ENCODE results near the gene TAMALIN. TPM values are rescaled to one million over a fixed set of nuclear protein-coding genes. Genes with fewer than 3 reads are reported as not detected.

TAMALIN gene
- total RNA-seq, 2 experiments from 2014 or later, result 13.8 to 14.5 TPM

DNA sequence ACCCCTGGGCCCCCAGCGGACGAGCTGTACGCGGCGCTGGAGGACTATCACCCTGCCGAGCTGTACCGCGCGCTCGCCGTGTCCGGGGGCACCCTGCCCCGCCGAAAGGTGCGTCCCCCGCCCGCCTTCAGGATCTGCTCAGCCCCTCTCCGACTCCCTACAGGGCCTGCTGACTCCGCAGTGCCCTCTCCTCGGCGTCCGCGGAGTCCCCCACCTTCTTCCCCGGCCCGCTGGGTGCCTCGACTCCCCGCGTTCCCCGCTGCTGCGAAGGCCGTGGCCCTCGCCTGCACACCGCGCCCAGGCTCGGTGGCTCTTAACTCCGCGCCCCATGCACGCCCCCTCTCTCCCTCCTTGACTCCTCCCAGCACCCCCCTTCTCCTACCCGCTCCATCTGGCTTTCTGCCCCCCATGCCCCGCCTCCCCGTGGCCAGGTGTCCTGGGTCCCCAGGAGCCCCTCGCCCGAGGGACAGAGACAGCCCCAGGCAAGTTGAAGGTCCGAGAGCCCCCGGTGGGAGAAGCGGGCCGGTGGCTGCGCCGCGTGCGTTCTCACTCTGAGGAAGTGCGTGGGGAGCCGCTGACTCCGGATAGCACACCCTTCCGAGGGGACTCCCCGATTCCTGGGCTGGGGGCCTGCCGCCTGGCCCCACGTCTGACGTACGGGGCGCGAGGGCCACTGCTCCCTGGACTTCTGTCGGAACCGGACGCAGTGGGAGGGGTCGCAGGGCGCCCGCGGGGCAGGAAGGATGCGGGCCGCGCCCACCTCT is 594 bp downstream of the TAMALIN start:
- ChIA-PET POLR2A (interaction anchor here (0.5 to 2.4 kb wide), 11 partner anchors 10 to 1472 kb away, joined by 3 to 9 read pairs (median 4); partner anchors contain the start of gene ATG101), CTCF (interaction anchor here (1.0 to 13.5 kb wide), 3 partner anchors 14 to 109 kb away, joined by 3 to 157 read pairs (median 11); no protein-coding TSS in a partner anchor)

DNA sequence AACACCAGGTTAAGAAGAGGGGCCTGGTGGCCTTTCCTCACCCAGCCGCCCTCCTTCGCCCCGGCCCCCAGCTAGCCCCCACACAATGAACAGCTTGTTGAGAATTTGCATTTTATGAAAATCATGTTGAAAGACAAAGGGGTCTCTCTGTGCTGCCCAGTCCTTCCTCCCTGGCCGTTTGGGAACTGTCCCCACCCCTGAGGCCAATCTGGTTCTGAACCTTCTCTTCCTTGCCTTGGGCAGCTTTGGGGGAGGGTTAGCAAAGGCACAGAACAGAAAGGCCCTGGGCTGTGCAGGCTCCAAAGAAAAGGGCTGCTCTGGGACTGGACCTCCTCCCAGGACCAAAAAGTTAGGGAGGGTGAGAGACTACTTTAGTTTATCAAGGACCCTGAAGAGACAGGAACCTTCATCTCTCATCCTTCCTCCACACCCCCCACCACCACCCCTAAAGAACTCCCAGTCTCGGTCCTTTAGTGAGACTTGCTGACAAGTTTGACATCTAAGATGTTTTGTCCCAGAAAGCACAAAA is 1.3 kb downstream of the TAMALIN start:
- ChIA-PET POLR2A (interaction anchor here (0.9 to 2.4 kb wide), 3 partner anchors 13 to 63 kb away, joined by 3 to 8 read pairs (median 4); partner anchors contain the start of gene ATG101), CTCF (interaction anchor here (0.6 to 13.5 kb wide), 2 partner anchors 15 to 18 kb away, joined by 3 to 157 read pairs; no protein-coding TSS in a partner anchor)

DNA sequence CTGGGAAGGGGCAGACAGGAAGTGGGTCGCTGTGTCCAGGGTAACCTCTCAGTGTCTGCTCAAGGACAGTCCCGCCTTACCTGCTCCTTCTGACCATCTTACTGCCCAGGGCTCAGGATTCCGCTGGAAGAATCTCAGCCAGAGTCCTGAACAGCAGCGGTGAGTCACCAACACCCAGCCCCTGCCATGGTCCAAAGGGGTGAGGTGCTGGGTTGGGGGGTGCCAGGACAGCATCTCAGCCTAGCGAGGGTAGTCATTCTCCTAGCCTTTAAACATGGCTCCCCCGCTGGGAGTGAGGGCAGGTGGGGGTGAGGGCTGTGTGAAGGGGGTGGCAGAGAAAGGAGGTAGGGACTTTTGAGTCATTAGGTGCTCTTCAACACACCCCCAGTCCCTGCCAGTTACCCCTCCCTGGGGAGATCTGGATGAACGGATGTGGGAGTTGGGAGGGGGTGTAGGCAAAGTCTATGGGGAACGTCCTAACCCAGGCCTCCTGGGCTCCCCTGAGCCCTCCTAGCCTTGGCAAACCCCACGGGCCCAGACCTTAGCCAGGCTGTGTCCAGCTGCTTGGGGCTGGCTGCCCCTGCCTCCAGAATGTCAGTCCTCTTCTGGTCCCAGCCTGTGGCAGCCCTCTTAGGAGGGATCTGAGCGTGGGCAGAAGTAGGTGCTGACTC is 2.5 kb downstream of the TAMALIN start:
- ChIA-PET CTCF (interaction anchor here (13.5 kb wide), 1 partner anchor 14 kb away, joined by 157 read pairs; no protein-coding TSS in a partner anchor), POLR2A (no interaction called here)

DNA sequence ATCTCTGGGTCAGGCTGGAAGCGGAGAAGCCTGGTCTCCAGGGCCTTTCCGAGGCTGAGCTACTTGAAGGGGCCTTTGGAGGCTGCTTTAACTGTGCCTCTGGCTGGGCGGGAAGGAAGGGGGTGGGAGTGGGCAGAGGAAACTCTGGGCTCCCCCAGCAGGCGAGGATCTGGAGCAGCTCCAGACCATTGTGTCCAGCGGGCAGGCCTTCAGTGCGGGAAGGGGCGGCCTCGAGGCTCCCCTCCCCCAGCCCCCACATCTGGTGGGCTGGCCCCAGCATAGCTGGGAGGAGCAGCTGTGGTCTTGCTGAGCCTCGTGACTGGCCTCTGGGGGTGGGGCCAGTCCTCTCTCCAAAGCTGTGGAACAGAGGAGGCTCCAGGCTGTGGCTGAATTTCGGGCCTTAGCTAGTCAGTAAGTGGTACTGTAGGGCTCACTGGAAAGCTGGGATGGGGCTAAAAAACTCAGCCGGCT is 3.4 kb downstream of the TAMALIN start:
- ChIA-PET CTCF (interaction anchor here (13.5 kb wide), 1 partner anchor 13 kb away, joined by 157 read pairs; no protein-coding TSS in a partner anchor), POLR2A (no interaction called here)

DNA sequence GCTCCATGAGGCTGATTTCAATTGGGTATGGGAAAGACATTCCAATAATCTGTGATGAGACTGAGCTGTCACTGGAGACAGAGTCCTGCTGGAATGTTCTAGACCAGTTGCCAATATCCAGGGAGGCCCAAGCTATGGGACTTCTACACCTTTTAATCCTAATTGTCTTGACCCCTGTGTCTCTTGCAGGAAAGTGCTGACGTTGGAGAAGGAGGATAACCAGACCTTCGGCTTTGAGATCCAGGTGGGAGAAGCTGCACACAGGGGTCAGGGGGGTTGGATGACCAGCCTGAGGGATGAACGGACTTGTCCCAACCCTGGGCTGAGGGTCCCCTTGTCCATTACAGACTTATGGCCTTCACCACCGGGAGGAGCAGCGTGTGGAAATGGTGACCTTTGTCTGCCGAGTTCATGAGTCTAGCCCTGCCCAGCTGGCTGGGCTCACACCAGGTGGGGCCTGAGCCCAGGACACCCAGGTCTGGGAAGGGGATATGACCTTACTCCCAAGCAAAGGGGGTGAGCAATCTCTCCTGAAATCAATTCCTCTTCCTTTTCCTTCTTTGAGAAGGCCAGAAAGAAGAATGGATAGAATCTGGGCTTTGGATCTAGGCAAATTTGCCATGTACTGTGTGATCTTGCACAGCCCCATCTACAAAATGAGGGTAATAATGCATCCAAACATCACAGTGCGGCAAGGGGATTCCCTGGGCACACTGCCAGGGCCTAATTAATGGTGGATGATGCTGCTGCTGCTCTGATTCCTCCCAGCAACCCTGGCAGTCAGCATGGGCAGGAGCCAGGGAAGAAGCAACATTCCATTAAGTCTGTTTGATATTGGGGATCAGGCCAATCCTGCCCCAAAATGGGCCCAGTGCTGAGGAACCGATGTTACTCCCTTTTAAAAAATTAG is 4.2 kb downstream of the TAMALIN start:
- ChIA-PET CTCF (interaction anchor here (13.5 kb wide), 1 partner anchor 13 kb away, joined by 157 read pairs; no protein-coding TSS in a partner anchor), POLR2A (no interaction called here)

DNA sequence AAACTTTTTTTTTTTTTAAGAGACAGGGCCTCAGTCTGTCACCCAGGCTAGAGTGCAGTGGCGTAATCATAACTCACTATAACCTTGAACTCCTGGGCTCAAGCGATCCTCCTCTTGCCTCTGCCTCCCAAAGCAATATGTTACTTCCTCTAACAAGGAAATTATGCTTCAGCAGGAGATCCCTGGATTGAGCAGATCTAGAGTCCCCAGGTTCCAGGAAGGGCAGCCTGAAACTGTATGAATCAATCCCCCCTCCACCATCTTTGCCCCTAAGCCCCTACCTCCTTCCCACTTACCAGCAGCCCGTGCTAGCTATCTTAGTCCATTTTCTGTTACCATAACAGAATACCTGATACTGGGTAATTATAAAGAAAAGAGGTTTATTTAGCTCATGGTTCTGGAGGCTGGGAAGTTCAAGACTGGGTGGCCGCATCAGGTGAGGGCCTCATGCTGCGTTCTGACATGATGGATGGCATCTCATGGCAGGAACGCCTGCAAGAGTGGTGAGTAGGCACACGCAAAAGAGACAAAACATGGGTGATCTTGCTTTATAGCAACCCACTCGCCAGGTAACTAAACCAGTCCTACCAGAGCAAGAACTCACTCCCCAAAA is 5.0 kb downstream of the TAMALIN start:
- CTCF ChIA-PET, result interaction anchor here (13.5 kb wide), 1 partner anchor 12 kb away, joined by 157 read pairs; no protein-coding TSS in a partner anchor
- POLR2A ChIA-PET, result no interaction called here

DNA sequence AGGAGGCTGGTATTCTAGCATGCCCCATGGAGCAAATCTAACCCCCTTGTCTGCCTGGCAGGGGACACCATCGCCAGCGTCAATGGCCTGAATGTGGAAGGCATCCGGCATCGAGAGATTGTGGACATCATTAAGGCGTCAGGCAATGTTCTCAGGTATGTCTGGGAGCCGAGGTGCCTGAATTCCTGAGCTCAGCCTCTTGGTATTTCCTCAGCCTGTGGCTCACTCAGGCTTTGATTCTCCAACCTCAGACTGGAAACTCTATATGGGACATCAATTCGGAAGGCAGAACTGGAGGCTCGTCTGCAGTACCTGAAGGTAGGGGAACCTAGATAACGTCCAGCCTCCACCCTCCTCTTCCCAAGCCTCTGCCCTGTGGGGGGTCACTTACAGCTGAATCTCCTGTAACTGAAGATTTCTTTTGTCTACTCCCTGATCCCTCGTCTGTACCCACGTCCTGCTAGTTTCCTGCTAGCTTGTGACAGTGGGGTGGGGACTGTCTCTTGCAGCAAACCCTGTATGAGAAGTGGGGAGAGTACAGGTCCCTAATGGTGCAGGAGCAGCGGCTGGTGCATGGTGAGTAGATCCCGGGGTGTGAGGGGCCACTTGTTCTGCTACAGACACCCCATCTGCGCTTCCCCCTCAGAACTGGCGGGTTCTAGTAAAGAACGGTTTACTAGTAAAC is 7.0 kb downstream of the TAMALIN start:
- CTCF ChIA-PET, result interaction anchor here (13.5 kb wide), 1 partner anchor 10 kb away, joined by 157 read pairs; no protein-coding TSS in a partner anchor
- POLR2A ChIA-PET, result no interaction called here

DNA sequence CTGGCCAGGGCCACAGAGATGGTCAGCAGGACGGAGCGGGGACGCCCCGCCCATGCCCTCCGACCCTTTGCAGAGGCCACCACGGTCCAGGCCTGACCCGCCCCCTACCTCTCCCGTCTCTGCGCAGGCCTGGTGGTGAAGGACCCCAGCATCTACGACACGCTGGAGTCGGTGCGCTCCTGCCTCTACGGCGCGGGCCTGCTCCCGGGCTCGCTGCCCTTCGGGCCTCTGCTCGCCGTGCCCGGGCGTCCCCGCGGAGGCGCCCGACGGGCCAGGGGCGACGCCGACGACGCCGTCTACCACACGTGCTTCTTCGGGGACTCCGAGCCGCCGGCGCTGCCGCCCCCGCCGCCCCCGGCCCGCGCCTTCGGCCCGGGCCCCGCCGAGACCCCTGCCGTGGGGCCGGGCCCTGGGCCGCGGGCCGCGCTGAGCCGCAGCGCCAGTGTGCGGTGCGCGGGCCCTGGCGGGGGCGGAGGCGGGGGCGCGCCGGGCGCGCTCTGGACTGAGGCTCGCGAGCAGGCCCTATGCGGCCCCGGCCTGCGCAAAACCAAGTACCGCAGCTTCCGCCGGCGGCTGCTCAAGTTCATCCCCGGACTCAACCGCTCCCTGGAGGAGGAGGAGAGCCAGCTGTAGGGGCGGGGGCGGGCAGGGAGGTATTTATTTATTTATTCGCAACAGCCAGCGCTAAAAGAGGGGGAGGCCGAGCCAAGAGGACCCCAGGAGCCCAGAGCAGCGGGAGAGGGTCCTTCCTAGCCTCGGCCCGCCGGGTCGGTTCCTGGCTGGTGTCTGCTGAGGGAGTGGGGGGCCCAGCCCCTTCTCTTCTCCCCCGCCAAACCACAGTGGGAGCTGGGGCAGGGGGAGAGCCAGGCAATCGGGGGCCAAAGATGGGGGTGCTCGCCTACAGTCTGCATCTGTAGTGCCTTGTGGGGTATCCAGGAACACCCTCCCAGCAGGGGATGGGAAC is 8.1 kb downstream of the TAMALIN start:
- CTCF ChIA-PET, result interaction anchor here (1.0 to 13.5 kb wide), 4 partner anchors 9 to 23 kb away, joined by 3 to 162 read pairs (median 82); no protein-coding TSS in a partner anchor
- POLR2A ChIA-PET, result no interaction called here

DNA sequence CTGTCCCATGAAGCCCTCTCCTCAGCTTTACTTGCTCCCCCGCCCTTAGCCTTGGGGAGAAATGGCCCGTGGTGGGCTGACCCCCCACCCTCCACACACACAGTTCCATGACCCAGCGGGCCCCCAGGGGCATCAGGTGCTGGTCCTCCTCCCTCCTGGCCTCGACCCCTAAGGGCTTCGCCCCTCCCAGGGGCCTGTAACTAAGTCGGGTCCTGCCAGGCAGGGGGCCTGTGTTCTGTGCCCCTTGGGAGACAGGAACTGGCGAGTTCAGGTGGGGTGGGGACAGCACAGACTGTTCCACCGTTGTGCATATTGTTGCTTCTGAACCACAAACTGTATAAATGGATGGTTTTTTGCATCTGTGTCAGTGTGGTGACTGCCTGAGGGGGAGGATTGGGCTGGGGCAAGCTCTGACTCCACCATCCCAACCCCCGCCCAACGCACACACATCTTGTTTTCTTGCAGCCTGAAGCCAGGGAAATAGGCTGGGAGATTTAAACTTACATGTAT is 8.8 kb downstream of the TAMALIN start:
- POLR2A ChIA-PET, result no interaction called here
- CTCF ChIA-PET, result interaction anchor here (1.0 to 12.4 kb wide), 3 partner anchors 10 to 24 kb away, joined by 3 to 162 read pairs (median 7); no protein-coding TSS in a partner anchor

DNA sequence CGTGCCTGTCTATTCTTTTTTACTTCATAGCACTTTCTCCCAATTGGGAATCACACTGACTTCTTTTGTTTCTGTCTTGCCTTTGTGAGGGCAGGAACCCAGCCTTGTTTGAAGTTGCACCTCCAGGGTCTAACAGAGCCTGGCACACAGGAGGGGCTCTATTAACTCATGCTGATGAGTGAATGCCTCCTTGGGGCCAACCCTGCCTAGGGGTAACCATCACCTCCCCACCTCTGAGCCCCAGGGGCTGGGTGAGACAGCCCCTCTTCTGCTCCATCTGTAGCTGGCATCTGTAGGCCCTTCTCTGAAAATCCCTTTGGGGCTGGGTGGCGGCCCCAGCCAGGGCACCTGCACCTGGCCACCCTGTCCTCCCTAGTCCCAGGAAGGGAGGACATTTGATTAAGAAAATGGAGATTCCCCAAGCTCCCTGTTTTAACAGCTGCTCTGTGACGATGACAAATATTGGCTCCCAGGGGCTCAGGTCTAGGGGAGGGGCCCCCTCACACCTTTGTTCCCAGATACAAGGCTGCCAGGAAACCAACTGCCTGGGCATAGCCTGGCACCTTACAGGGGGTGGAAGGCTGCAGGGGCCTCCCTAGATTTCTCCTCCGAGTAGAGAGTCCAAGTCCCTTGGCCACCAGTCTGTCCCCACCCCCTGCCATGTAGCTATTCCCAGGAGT is 11.8 kb downstream of the TAMALIN start:
- ChIA-PET POLR2A (interaction anchor here (1.5 kb wide), 1 partner anchor 14 kb away, joined by 4 read pairs; no protein-coding TSS in a partner anchor), CTCF (interaction anchor here (0.6 to 16.9 kb wide), 4 partner anchors 9 to 54 kb away, joined by 4 to 392 read pairs (median 83); partner anchors contain the start of genes ATG101 and SMIM41)

DNA sequence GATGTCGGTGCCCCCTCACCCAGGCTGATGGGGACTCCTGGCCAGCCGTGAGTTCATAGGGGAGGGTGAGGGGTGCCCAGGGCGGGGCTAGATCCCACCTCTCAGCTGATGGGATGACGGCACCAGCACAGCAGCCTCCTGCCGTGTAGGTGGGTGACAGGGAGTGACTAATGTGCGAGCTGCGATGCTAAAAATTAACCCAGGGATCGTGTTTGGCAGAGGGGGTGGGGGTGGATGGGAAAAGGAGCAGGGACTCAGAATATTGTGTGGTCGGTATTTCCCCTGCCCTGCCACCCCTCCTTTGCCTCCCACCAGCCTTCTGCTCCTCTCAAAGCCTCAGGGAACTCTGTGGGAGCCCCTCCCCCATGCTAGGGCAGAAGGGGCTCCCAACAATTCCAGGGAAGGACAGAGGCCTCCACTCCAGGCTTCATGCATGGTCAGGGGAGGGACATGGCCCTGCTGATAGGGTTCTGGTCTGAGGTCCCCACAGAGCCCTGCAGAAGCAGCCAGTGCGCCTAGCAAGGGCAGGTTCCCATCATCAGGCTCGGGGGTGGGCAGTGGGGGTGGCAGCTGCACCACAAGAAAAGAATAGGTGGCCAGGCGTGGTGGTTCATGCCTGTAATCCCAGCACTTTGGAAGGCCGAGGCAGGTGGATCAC is 12.5 kb downstream of the TAMALIN start:
- POLR2A ChIA-PET, result no interaction called here
- CTCF ChIA-PET, result interaction anchor here (0.6 to 16.9 kb wide), 6 partner anchors 9 to 101 kb away, joined by 4 to 392 read pairs (median 126); partner anchors contain the start of genes ATG101, SMIM41 and TAMALIN

DNA sequence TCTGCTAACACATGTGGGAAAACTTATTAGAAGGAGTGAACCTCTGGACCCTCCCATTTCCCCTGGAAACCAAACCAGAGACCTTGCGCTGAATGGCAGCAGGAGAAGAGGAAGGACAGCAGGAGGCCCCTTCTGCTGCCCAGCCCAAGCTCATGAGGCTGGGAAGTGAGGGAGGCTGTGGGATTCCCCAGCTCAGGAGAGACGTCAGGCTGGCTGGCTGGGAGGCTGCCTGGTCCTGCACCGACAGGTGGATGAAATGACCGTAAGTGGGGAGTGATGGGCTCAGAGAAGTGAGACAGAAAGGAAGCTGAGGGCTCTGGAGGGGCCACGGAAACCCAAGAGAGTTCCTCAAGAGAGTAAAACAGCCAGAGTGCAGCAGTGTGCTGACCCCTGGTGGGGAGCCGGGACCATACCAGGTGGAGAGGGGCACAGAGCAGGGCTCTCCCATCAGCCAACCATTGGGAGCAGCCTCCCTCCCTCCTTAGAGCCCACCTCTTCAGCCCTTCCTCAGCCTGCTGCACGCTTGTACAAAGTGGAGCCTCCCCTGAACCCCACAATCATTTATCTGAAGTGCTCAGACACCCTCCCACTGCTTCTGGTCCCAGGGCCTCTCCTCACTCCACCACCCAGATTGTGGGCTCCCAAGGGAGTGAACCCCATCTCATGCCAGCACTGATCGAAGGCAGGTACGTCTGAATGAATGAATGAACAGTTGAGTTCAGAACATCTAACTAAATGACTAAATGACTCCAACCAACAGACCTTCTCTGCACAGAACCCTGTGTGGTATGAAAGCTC is 14.0 kb downstream of the TAMALIN start:
- POLR2A ChIA-PET, result interaction anchor here (1.0 to 1.3 kb wide), 3 partner anchors 13 to 39 kb away, joined by 4 to 5 read pairs (median 4); no protein-coding TSS in a partner anchor
- CTCF ChIA-PET, result interaction anchor here (0.8 to 16.9 kb wide), 11 partner anchors 13 to 100 kb away, joined by 3 to 392 read pairs (median 39); partner anchors contain the start of genes ATG101, NR4A1, SMIM41 and TAMALIN

DNA sequence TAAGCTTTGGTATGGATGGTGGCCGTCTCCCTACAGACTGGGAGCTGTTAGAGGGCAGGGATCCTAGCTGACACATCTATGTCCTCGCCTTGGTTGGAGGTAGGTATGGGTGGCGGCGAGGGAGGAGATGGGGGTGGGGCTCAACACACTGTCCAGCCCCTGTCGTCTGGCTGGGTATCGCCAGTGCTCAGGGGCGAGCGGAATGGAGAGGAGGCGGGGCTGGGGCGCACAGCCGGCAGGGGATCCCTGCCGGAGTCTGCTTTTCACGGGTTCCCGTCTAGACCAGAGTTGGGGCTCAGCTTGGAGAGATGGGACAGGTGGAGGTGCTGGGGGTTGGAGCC is 16.1 kb downstream of the TAMALIN start:
- ChIA-PET CTCF (interaction anchor here (0.6 to 16.9 kb wide), 14 partner anchors 14 to 147 kb away, joined by 3 to 392 read pairs (median 28); partner anchors contain the start of genes ATG101, NR4A1, SMIM41 and TAMALIN), POLR2A (interaction anchor here (1.8 to 2.1 kb wide), 2 partner anchors 16 to 30 kb away, joined by 4 to 9 read pairs; partner anchors contain the start of gene TAMALIN)
